GM12878 (cell line): ENCODE results near the gene CEBPG. TPM values are rescaled to one million over a fixed set of nuclear protein-coding genes. Genes with fewer than 3 reads are reported as not detected.

Experiments used
- ATAC-seq: fragments of 200-7000 bp; cut with Tn5 transposase; 3 replicates; pipeline ENCODE4 v1.9.1; 2020; ENCODE audit warnings: mild to moderate bottlenecking, moderate library complexity
- BruUV-seq: library from RNA; stranded (reverse); fragments of 400-500 nt; replicated peaks from 2 replicates; lab custom pipeline; 2021; lab: Mats Ljungman, UMichigan
- CTCF ChIA-PET: fragments of 300-600 bp; sonication (Branson Sonifier 250); formaldehyde crosslinking; extraction: SDS; loops from one replicate; lab custom pipeline; 2021; ENCODE audit warnings: inconsistent platforms; lab: Yijun Ruan, JAX
- POLR2A ChIA-PET: fragments of 350-600 bp; formaldehyde crosslinking; extraction: SDS; loops from one replicate; lab custom pipeline; 2021; ENCODE audit warnings: inconsistent platforms; lab: Charles Lee
- RAD21 ChIA-PET: fragments of 300-600 bp; sonication (Branson Sonifier 250); formaldehyde crosslinking; loops from one replicate; lab custom pipeline; 2023; ENCODE audit warnings: antibody characterized with exemption; ENCODE audit not compliant: unreplicated experiment; lab: Charles Lee
- SMC1A ChIA-PET: fragments of 300-600 bp; sonication (Branson Sonifier 250); formaldehyde crosslinking; loops from one replicate; lab custom pipeline; 2023; ENCODE audit not compliant: unreplicated experiment, uncharacterized antibody; lab: Charles Lee
- DNase-seq: peaks from one replicate; pipeline ENCODE4 v3.0.0-alpha.2; 2011; ENCODE audit warnings: low read depth, low spot score
- FAIRE-seq: peaks from 3 replicates; lab custom pipeline; 2011; peaks lifted over from hg19 to GRCh38; lab: Jason Lieb, UNC
- H2AFZ ChIP-seq: 2 replicates; pipeline ENCODE4 v1.6.0; 2011; ENCODE audit warnings: low read depth, low read length, control low read depth; ENCODE audit not compliant: control insufficient read depth
- H3K27ac ChIP-seq: 2 replicates; pipeline ENCODE4 v1.5.1; 2011; ENCODE audit warnings: control low read depth; ENCODE audit not compliant: control insufficient read depth, insufficient read depth
- H3K27me3 ChIP-seq, 2 experiments: replicated peaks in 1 of 2; 2 replicates each; pipeline versions ENCODE4 v1.6.0 to v1.6.1; 2011; ENCODE audit warnings: low read length in 1 of 2; ENCODE audit not compliant: control insufficient read depth in 2 of 2, insufficient read depth in 2 of 2
- H3K36me3 ChIP-seq, 2 experiments: 2 replicates each; pipeline ENCODE4 v1.5.1; 2011; ENCODE audit warnings: low read length in 1 of 2; ENCODE audit not compliant: control insufficient read depth in 2 of 2, insufficient read depth in 2 of 2
- H3K4me1 ChIP-seq: 2 replicates; pipeline ENCODE4 v1.6.1; 2011; ENCODE audit warnings: mild to moderate bottlenecking, low read length, moderate library complexity, mixed read lengths; ENCODE audit not compliant: control insufficient read depth, insufficient read depth
- H3K4me2 ChIP-seq: 2 replicates; pipeline ENCODE4 v1.6.0; 2011; ENCODE audit warnings: control low read depth; ENCODE audit not compliant: control insufficient read depth, insufficient read depth
- H3K4me3 ChIP-seq: fragments of 200-600 bp; sonication (generic); 2 replicates; pipeline ENCODE4 v1.5.1; 2016
- H3K79me2 ChIP-seq: 2 replicates; pipeline ENCODE4 v1.6.0; 2011; ENCODE audit warnings: low read length; ENCODE audit not compliant: control insufficient read depth, insufficient read depth
- H3K9ac ChIP-seq: 2 replicates; pipeline ENCODE4 v1.8.0; 2011; ENCODE audit warnings: low read length, control low read depth, mixed read lengths; ENCODE audit not compliant: control insufficient read depth, insufficient read depth
- H3K9me3 ChIP-seq: replicated peaks from 3 replicates; pipeline ENCODE4 v1.5.1; 2011; ENCODE audit warnings: mild to moderate bottlenecking, low read length; ENCODE audit not compliant: control insufficient read depth, insufficient read depth
- H4K20me1 ChIP-seq: 2 replicates; pipeline ENCODE4 v1.6.0; 2011; ENCODE audit not compliant: control insufficient read depth, insufficient read depth
- FOS ChIP-seq: IDR thresholded peaks from 3 replicates; pipeline ENCODE4 v1.6.1; 2011; ENCODE audit warnings: borderline replicate concordance; ENCODE audit not compliant: insufficient read length; ENCODE audit errors: extremely low read depth
- MYB ChIP-seq: fragments of 150-350 bp; IDR thresholded peaks from 2 replicates; pipeline ENCODE4 v1.6.1; 2014; ENCODE audit warnings: mild to moderate bottlenecking, low read depth, low read length, borderline replicate concordance
- MYC ChIP-seq: IDR thresholded peaks from 2 replicates; pipeline ENCODE4 v1.6.1; 2011; ENCODE audit warnings: mild to moderate bottlenecking, low read length, moderate library complexity, inconsistent platforms; ENCODE audit not compliant: insufficient read depth, insufficient replicate concordance, insufficient read length, severe bottlenecking
- PAX8 ChIP-seq: fragments of 450-650 bp; IDR thresholded peaks from 2 replicates; pipeline ENCODE4 v1.6.1; 2017; ENCODE audit warnings: mild to moderate bottlenecking, moderate library complexity
- POLR2A ChIP-seq: IDR thresholded peaks from 2 replicates; pipeline ENCODE4 v1.6.1; 2011; ENCODE audit warnings: low read depth, mild to moderate bottlenecking, low read length
- POU2F2 ChIP-seq: IDR thresholded peaks from 3 replicates; pipeline ENCODE4 v1.6.1; 2011; ENCODE audit warnings: low read depth, mild to moderate bottlenecking, low read length, borderline replicate concordance
- RAD51 ChIP-seq: fragments of 450-650 bp; IDR thresholded peaks from 2 replicates; pipeline ENCODE4 v1.6.1; 2016; ENCODE audit warnings: moderate library complexity, mild to moderate bottlenecking, inconsistent platforms
- SIN3A ChIP-seq: IDR thresholded peaks from 2 replicates; pipeline ENCODE4 v1.6.1; 2012; ENCODE audit warnings: low read depth, low read length, improper control_type of control experiment
- SRF ChIP-seq, 2 experiments: IDR thresholded peaks; 2 replicates each; pipeline ENCODE4 v1.6.1; 2011; ENCODE audit warnings: low read depth in 2 of 2, low read length in 2 of 2, mild to moderate bottlenecking in 1 of 2, moderate library complexity in 1 of 2
- USF1 ChIP-seq: IDR thresholded peaks from 2 replicates; pipeline ENCODE4 v1.6.1; 2011; ENCODE audit warnings: borderline replicate concordance, low read depth, mild to moderate bottlenecking, moderate library complexity, mixed read lengths, low read length; ENCODE audit not compliant: insufficient read depth; ENCODE audit errors: extremely low read length
- ZNF687 ChIP-seq: fragments of 450-650 bp; IDR thresholded peaks from 2 replicates; pipeline ENCODE4 v1.6.1; 2017; ENCODE audit warnings: mild to moderate bottlenecking, moderate library complexity
- WGBS: methylation state at CpG from one replicate; pipeline ENCODE4 v1.1.6; 2016; ENCODE audit warnings: low lambda C conversion rate; ENCODE audit not compliant: insufficient replicate concordance, insufficient coverage; ENCODE audit errors: missing lambda C conversion rate; 5-methylcytosine and 5-hydroxymethylcytosine counted together
- in situ Hi-C: fragments of 300-500 bp; cut with MboI; formaldehyde crosslinking; loops from 9 replicates; pipeline ENCODE4 v1.14.3; 2018; ENCODE audit warnings: mixed read lengths
- intact Hi-C: fragments of 100-400 bp; cut with micrococcal nuclease; formaldehyde crosslinking; loops from one replicate; pipeline ENCODE4 v1.14.2; 2022; ENCODE audit not compliant: unreplicated experiment
- polyA plus RNA-seq, 11 experiments: library from polyadenylated mRNA; depleted of rRNA in 4 of 11; unstranded in 6 of 11; stranded (reverse) in 5 of 11; fragments of >200 nt; fragmentation: Nextera tagmentation in 4 of 11; fragmentation: Illumina TruSeq in 1 of 11; extraction: Ambion mirVana in 4 of 11; extraction: Trizol in 1 of 11; gene quantifications; 1 replicate in 1 of 11; 2 replicates in 10 of 11; pipeline versions ENCODE4 v1.2.1 to v1.2.3, GENCODE V29; 2011 to 2016; ENCODE audit warnings: inconsistent platforms in 2 of 11, missing spikeins in 2 of 11, low read depth in 1 of 11
- total RNA-seq, 4 experiments: library from RNA; depleted of rRNA in 3 of 4; stranded (reverse); fragments of >200 nt in 3 of 4; fragmentation: Illumina TruSeq in 1 of 4; extraction: Trizol in 1 of 4; gene quantifications; 2 replicates each; pipeline versions ENCODE4 v1.2.1 to v1.2.3, GENCODE V29; 2013 to 2021
- TF ChIP-seq, protein P1 (sequence below): fragments of 450-650 bp; IDR thresholded peaks from 2 replicates; pipeline ENCODE4 v1.6.1; 2017; ENCODE audit warnings: low read depth, mild to moderate bottlenecking, moderate library complexity

Gene CEBPG
- total and polyA plus RNA-seq, 10 of the 15 experiments (the other 5 are each of a cell fraction or from before 2014, with no cell fraction given) = 5.2 to 22.4 (median 20.0) TPM

- no peak for ATAC-seq
- Histone ChIP-seq H3K9me3 (no peaks in the 10 kb centered on the region), H3K9ac (no peak overlapping the region), H3K4me2 (no peak overlapping the region), H3K79me2 (peaks cover under 1% of the 10 kb centered on the region; the same call in 1 of the 2 replicates), H4K20me1 (no peaks in the 10 kb centered on the region), H3K27ac (no peak overlapping the region), H2AFZ (no peak overlapping the region), H3K4me1 (no peaks in the 10 kb centered on the region), H3K4me3 (no peak overlapping the region), H3K36me3 (peaks cover 1 to 5% of the 10 kb centered on the region in 2 experiments; a peak in 2 of 4 replicates), H3K27me3 (no peaks in the 10 kb centered on the region)
- CTCF ChIA-PET = no interaction called here
- RAD21 ChIA-PET = no interaction called here
- no peak for DNase-seq
- SMC1A ChIA-PET = interaction anchor here (1.0 kb wide), 1 partner anchor 9 kb away, joined by 3 read pairs; no protein-coding TSS in a partner anchor
- WGBS = 84% methylated on average over 15 of the region's 15 CpGs
- in situ Hi-C loops = no loop called here
- intact Hi-C loops = no loop called here
- FAIRE-seq = no peak
- POLR2A ChIA-PET = no interaction called here
- no TSS peak for BruUV-seq
- TF ChIP-seq MYB = no peak
- no peak for TF ChIP-seq MYC
- TF ChIP-seq PAX8 = no peak
- TF ChIP-seq POU2F2 = no peak
- no peak for TF ChIP-seq USF1
- TF ChIP-seq, protein P1, sequence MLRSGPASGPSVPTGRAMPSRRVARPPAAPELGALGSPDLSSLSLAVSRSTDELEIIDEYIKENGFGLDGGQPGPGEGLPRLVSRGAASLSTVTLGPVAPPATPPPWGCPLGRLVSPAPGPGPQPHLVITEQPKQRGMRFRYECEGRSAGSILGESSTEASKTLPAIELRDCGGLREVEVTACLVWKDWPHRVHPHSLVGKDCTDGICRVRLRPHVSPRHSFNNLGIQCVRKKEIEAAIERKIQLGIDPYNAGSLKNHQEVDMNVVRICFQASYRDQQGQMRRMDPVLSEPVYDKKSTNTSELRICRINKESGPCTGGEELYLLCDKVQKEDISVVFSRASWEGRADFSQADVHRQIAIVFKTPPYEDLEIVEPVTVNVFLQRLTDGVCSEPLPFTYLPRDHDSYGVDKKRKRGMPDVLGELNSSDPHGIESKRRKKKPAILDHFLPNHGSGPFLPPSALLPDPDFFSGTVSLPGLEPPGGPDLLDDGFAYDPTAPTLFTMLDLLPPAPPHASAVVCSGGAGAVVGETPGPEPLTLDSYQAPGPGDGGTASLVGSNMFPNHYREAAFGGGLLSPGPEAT = no peak
- TF ChIP-seq FOS = no peak
- TF ChIP-seq SIN3A = no peak
- no peak for TF ChIP-seq ZNF687
- no peak for TF ChIP-seq RAD51
- TF ChIP-seq POLR2A = no peak
- TF ChIP-seq SRF (IDR thresholded peaks at IDR 0.05; ENCODE audit: low read depth in 2 of 2, low read length in 2 of 2) = no peak
Observed at GRCh38 chr19:33386361-33386858, 12.9 kb downstream of the CEBPG start.
